ENCODE results near the gene DUS1L.

Gene DUS1L

GRCh38 chr17:82055023-82055964 lies 10.3 kb downstream of the DUS1L start:
- DNase-seq: no peak

- no peak for DNase-seq
Observed at GRCh38 chr17:82054351-82055022, 11.1 kb downstream of the DUS1L start.

- no peak for DNase-seq
Observed at GRCh38 chr17:82053556-82054263, 11.9 kb downstream of the DUS1L start.

- no peak for DNase-seq
Observed at GRCh38 chr17:82053130-82053529, 12.5 kb downstream of the DUS1L start.

GRCh38 chr17:82052638-82053059 lies 13.0 kb downstream of the DUS1L start:
- DNase-seq: no peak

GRCh38 chr17:82051776-82052637 lies 13.6 kb downstream of the DUS1L start, which contains the start of the genes GPS1 and RFNG:
TSS of gene GPS1 (plus strand) at chr17:82051898. CDS start at chr17:82051932, 34 bp downstream.
TSS of gene RFNG (minus strand) at chr17:82051811. CDS start at chr17:82051766, 45 bp downstream.
- DNase-seq: peak; percentile 68

GRCh38 chr17:82050761-82051641 lies 14.6 kb downstream of the DUS1L start:
- no peak for DNase-seq

GRCh38 chr17:82050152-82050760 lies 15.3 kb downstream of the DUS1L start:
- DNase-seq: no peak

- DNase-seq: no peak
Observed at GRCh38 chr17:82049521-82049971, 16.1 kb downstream of the DUS1L start.

GRCh38 chr17:82049106-82049505 lies 16.5 kb downstream of the DUS1L start:
- DNase-seq: no peak

GRCh38 chr17:82048571-82048971 lies 17.0 kb downstream of the DUS1L start:
- DNase-seq: no peak

- DNase-seq: no peak
Observed at GRCh38 chr17:82047914-82048570, 17.6 kb downstream of the DUS1L start.

GRCh38 chr17:82047379-82047778 lies 18.2 kb downstream of the DUS1L start:
- no peak for DNase-seq

- DNase-seq: no peak
Observed at GRCh38 chr17:82046903-82047302, 18.7 kb downstream of the DUS1L start.

- no peak for DNase-seq
Observed at GRCh38 chr17:82045936-82046484, 19.6 kb downstream of the DUS1L start.

- DNase-seq: no peak
Observed at GRCh38 chr17:82043507-82043906, 22.1 kb downstream of the DUS1L start.

- no peak for DNase-seq
Observed at GRCh38 chr17:82042649-82043048, 23.0 kb downstream of the DUS1L start.

- DNase-seq: no peak
Observed at GRCh38 chr17:82041144-82041814, 24.3 kb downstream of the DUS1L start.

- no peak for DNase-seq
Observed at GRCh38 chr17:82039695-82040299, 25.8 kb downstream of the DUS1L start.
